Erythroblast (primary cell): Measurements from ENCODE around the gene RNASE8.

Experiments used
- GATA1 ChIP-seq: IDR thresholded peaks from 2 replicates; pipeline ENCODE4 v1.6.1; 2011; ENCODE audit warnings: low read depth, mild to moderate bottlenecking, control low read depth, low read length, moderate library complexity
- POLR2A ChIP-seq: IDR thresholded peaks from 2 replicates; pipeline ENCODE4 v1.6.1; 2011; ENCODE audit warnings: mild to moderate bottlenecking, low read length

- TF ChIP-seq POLR2A (no peak), GATA1 (no peak)
These were observed 9.0 kb upstream of the RNASE8 start for GRCh38 chr14:21048638-21049037.
